DMS153 (cell line): ENCODE measurements around the gene CYP2J2.
"Not testable (repeated sequence)": the region's sequence is repeated elsewhere in the genome, so short reads cannot be mapped to it uniquely, and the experiment has no call there.

Experiments used
- DNase-seq: peaks from one replicate; lab custom pipeline; 2025; lab: John Stamatoyannopoulos, UW

Gene CYP2J2, protein sequence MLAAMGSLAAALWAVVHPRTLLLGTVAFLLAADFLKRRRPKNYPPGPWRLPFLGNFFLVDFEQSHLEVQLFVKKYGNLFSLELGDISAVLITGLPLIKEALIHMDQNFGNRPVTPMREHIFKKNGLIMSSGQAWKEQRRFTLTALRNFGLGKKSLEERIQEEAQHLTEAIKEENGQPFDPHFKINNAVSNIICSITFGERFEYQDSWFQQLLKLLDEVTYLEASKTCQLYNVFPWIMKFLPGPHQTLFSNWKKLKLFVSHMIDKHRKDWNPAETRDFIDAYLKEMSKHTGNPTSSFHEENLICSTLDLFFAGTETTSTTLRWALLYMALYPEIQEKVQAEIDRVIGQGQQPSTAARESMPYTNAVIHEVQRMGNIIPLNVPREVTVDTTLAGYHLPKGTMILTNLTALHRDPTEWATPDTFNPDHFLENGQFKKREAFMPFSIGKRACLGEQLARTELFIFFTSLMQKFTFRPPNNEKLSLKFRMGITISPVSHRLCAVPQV

DNA sequence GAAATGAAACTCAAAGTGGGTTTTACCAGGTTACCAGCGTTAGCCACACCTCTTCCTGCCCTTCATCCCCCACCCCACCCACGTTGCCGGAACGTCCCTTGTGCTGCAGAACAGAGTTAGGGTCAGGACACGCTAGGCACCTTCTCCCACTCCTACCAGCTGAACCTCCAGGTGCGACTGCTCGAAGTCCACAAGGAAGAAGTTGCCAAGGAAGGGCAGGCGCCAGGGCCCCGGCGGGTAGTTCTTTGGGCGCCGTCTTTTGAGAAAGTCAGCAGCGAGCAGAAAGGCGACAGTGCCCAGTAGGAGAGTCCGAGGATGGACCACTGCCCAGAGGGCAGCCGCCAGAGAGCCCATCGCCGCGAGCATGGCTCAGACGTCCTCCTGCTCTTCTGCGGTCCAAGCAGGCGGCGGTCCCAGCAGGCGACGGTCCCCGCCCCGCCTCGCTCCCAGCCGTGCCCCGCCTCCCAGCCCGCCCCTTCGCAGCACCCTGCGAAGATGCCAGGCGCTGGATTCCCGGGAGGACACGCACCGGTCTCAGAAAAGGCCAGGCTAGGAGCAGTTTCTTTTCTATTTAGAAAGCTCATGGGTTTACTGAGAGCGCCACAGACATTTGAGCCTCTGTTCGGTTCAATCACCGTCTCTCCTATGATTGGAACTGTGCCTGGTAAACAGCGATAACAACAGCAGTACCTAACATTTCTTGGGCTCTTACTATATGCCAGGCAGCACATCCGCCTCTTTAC is at the start of gene CYP2J2:
TSS of gene CYP2J2 (minus strand) at position 393 of the 743 bp plus-strand sequence. CDS start at position 366, 27 bp downstream.
- peak; percentile 27 for DNase-seq

GRCh38 chr1:59973719-59974118 is 47.1 kb upstream of the CYP2J2 start:
- DNase-seq = no peak

GRCh38 chr1:59972216-59972927 is 45.8 kb upstream of the CYP2J2 start:
- peak; percentile 55 for DNase-seq

- DNase-seq = peak; percentile 35
These were observed 44.9 kb upstream of the CYP2J2 start for GRCh38 chr1:59971464-59971911.

DNA sequence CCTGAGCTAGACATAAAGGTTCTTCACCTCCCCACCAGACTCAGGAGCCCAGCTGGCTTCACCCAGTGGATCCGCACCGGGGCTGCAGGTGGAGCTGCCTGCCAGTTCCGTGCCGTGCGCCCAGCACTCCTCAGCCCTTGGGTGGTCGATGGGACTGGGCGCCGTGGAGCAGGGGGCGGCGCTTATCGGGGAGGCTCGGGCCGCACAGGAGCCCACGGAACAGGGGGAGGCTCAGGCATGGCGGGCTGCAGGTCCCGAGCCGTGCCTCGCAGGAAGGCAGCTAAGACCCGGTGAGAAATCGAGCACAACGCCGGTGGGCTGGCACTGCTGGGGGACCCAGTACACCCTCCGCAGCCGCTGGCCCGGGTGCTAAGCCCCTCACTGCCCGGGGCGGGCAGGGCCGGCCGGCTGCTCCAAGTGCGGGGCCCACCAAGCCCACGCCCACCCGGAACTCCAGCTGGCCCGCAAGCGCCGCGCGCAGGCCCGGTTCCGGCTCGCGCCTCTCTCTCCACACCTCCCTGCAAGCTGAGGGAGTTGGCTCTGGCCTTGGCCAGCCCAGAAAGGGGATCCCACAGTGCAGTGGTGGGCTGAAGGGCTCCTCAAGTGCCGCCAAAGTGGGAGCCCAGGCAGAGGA is 43.1 kb upstream of the CYP2J2 start:
- not testable (repeated sequence) for DNase-seq

GRCh38 chr1:59968746-59969145 is 42.2 kb upstream of the CYP2J2 start:
- not testable (repeated sequence) for DNase-seq

DNA sequence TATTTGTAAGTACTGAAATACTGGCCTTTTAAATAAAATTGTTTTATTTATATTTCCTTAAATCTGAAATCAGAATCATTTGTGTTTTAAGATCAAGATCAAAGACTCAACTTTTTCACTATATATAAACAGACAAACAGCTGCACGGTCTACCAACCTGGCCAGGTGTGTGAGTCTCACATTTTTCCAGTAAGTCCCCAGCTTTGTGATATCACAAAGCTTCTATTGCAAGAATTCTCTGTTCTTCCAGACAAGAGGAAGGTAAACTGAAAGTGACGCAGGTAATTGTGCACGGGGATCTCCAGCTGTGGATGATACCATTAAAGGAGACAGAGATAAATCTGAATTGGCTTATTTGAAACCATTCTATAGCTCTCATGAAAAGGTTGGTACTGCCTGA is 41.2 kb upstream of the CYP2J2 start:
- no peak for DNase-seq

GRCh38 chr1:59967141-59967697 is 40.6 kb upstream of the CYP2J2 start:
- DNase-seq = peak; percentile 29

DNA sequence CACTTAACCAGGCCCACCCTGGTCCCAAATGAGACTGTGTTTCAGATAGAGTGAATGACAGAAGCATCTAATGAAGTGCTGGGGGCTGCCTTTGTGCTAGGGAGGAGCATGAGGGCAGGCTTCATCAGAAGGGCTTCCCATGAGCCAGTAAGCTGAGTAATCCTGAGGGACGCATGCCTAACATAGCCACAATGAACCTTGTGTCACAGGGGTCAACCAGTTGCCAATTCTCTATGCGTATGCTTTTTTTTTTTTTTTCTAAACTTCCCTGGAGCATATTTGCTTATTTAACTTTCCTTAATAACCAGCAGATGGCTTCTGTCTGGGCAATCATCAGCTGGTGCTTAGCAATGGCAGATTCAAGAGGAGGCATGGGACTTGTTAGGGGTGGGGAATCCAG is 25.5 kb upstream of the CYP2J2 start:
- no peak for DNase-seq

DNA sequence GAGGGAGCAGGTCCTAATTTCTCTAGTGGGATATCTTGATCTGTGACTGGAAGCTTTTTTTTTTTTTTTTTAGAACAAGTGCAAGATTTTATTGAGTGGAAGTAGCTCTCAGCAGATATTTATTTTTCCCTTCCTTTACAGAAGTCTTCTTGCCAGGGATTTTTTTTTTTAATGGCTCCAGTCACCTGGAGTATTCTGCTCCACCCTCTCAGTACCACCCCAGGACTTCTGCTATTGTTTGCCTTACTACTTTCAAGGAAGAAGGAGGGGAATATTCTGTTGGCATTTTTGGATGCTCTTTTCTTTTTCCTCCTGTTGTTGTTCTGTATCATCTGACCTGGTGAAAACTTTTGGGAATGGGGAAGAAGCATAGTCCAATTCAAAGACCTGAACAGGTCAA is 23.1 kb upstream of the CYP2J2 start:
- DNase-seq = no peak

DNA sequence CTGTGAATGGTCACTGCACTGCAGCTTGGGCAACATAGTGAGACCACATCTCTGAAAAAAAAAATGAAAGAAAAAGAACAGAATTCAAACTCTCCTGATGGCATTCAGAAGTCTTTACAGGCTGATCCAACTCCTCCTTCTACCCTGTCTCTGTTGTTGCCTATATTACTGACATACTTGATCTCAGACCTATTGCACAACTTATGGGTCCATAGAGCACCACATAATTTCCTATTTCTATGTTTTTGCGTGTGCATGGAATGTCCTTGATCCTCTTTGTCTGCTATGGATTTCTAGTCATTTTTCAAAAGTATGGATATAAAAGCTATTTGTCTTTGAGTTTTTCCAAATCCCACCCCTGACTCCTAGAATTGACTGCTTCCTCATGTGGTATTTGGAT is 22.4 kb upstream of the CYP2J2 start:
- no peak for DNase-seq

DNA sequence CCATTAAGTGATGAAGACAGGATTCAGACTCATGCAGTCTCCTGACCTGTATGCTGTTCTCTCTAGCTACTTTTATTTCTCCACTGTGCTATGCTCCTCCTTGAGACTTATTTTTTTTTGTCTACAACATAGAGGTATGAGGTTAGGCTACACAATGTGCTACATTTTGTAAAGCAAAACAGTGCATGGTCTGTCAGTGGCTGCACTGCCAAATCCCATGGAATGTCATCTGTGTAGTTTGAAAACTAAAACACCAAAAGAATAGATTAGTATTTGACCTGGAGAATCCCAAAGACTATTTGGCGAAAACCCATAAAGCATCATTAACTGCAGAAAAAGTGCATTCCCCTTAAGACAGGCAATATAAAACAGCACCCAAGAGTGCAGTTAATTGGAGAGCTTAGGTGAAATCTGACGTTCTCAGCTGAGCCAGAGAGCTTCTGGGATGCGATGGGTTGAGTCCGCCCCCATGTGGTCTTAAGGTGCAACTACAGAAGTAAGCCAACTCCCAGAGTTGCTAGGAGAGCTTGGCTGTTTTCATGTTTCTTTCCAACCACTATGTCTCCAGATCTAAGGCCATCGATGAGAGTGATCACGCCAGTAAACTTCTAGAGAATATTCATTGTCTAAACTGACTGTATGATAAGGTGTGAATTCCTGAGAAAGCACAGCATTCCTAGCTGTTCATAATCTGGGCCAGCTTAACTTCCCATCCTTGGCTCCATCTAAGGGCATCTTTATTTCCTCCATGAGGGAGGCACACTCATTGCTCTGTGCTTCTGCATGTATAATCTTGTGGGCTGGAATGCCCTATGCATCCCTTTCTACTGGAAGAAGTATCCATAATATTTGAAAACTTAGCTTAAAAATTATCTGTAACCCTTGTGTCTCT is 20.7 kb upstream of the CYP2J2 start:
- peak; percentile 32 for DNase-seq

GRCh38 chr1:59945790-59946189 is 19.2 kb upstream of the CYP2J2 start:
- DNase-seq = no peak

DNA sequence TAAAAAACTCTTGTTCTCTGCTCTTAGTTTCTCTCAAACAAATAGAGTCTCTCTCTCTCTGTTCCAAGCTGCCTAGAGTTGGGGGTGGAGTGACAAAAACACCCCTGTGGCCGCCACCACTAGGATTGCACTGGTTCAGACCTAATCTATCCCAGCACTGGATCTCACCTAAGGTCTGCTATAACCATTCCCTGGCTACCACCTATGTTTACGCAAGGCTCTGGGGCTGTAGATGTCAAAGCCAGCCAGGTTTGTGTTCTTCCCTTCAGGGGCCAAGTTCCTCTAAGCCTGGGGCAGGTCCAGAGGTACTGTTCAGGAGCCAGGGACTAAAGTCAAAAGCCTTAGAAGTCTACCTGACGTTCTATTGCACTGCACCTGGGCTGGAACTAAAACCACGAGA is 12.8 kb upstream of the CYP2J2 start:
- no peak for DNase-seq

- no peak for DNase-seq
These were observed 11.2 kb upstream of the CYP2J2 start for GRCh38 chr1:59937636-59938210.

DNA sequence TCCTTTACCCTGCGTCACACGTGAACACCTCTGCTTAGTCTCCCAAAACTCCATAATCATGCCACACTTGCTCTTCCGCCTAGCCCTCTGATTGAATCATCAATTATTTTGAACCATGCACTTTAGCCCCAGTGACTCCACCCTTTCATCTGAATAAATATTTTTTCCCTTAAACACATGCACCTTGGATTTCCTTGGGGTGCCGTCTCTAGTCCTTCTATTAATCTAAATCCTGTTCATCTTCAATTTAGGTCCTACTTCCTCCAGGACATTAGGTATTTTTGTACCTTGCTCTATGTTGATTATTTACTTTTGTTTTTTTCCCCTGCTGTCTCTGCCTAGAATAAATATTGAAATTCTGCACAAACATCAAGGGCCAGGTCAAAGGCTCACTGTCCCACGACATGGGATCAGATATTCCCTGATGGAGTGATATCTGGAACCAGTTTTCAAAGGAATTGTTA is 9.8 kb upstream of the CYP2J2 start:
- DNase-seq = no peak

GRCh38 chr1:59928996-59929395 is 2.4 kb upstream of the CYP2J2 start:
- no peak for DNase-seq

DNA sequence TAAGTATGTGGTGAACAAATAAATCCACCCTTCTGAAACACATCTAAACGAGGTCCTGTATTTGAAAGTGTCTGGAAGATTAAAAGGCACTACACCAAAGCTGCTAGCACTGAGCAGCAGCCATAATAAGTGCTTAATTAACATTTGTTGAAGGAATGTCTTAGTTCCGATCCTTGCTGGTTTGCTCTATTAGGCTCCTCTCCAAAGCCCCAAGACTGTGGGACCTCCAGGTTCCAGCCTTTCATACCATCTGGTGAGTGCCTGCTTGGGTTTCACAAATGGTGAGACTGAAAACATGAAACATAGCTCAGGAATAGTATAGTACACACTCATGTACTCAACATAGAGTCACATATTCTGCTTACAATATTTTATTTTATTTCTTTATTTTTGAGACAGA is 640 bp upstream of the CYP2J2 start:
- no peak for DNase-seq

GRCh38 chr1:59924653-59925052 is 1.9 kb downstream of the CYP2J2 start:
- no peak for DNase-seq
